Sigmoid colon (tissue), 7 donors: ENCODE data around the gene PHF21A. TPM values are rescaled to one million over a fixed set of nuclear protein-coding genes. Genes with fewer than 3 reads are reported as not detected.
A peak's percentile ranks its signal among the peaks of the same experiment; 100 is the strongest.

Experiments
- DNase-seq: peaks from one replicate; pipeline ENCODE4 v3.0.0-alpha.2; 2019
- H3K27ac ChIP-seq, 4 donors: fragments of 200-600 bp; sonication (generic); one replicate each; pipeline ENCODE4 v1.5.1; 2016 to 2019; ENCODE audit warnings: mild to moderate bottlenecking in 1 of 4
- H3K27me3 ChIP-seq, 3 donors: fragments of 200-600 bp; sonication (generic); one replicate each; pipeline ENCODE4 v1.5.1; 2019; ENCODE audit warnings: mild to moderate bottlenecking in 1 of 3
- H3K36me3 ChIP-seq, 4 donors: fragments of 200-600 bp; sonication (generic); one replicate each; pipeline ENCODE4 v1.5.1; 2016 to 2019
- H3K4me1 ChIP-seq, 4 donors: fragments of 200-600 bp; sonication (generic); one replicate each; pipeline ENCODE4 v1.5.1; 2017 to 2019
- H3K4me3 ChIP-seq, 4 donors: fragments of 200-600 bp; sonication (generic); one replicate each; pipeline ENCODE4 v1.5.1; 2017 to 2019; ENCODE audit warnings: mild to moderate bottlenecking in 2 of 4, moderate library complexity in 1 of 4
- H3K9me3 ChIP-seq, 4 donors: fragments of 200-600 bp in 3 of 4; sonication (generic) in 3 of 4; one replicate each; pipeline versions ENCODE4 v1.5.1 to v1.6.1; 2013 to 2019
- CTCF ChIP-seq, 4 experiments: fragments of 450-650 bp in 3 of 4; fragments of 200-600 bp in 1 of 4; IDR thresholded peaks; one replicate each; pipeline ENCODE4 v1.5.1; 2016 to 2019; ENCODE audit warnings: antibody characterized with exemption in 4 of 4, mild to moderate bottlenecking in 3 of 4, moderate library complexity in 2 of 4
- EP300 ChIP-seq, 4 donors: sonication (generic); formaldehyde crosslinking; IDR thresholded peaks; one replicate each; pipeline ENCODE4 v1.6.1; 2017; ENCODE audit warnings: antibody characterized with exemption in 4 of 4
- POLR2A ChIP-seq, 2 donors: fragments of 450-650 bp; IDR thresholded peaks; one replicate each; pipeline ENCODE4 v1.6.1; 2016; ENCODE audit warnings: antibody characterized with exemption in 2 of 2, mild to moderate bottlenecking in 2 of 2, moderate library complexity in 2 of 2
- POLR2AphosphoS5 ChIP-seq, 4 donors: sonication (generic); formaldehyde crosslinking; IDR thresholded peaks; one replicate each; pipeline ENCODE4 v1.6.1; 2017; ENCODE audit warnings: antibody characterized with exemption in 4 of 4
- WGBS, 2 donors: extraction: QIAGEN DNeasy Blood & Tissue Kit; methylation state at CpG; one replicate each; pipeline ENCODE4 v1.1.7; 2013; 5-methylcytosine and 5-hydroxymethylcytosine counted together
- intact Hi-C: fragments of 100-400 bp; cut with DNase I; formaldehyde crosslinking; loops from one replicate; pipeline ENCODE4 v1.15.1; 2023
- polyA plus RNA-seq, 3 donors: library from polyadenylated mRNA; stranded (reverse); fragments of 200-250 nt; gene quantifications; one replicate each; pipeline ENCODE4 v1.2.3, GENCODE V29; 2013
- total RNA-seq, 4 donors: library from RNA; depleted of rRNA; stranded (reverse); fragments of >200 nt; gene quantifications; one replicate each; pipeline ENCODE4 v1.1.0, GENCODE V29; 2016
- donor health status: healthy with polysubstance abuse.
- donor health status: Bipolar disorder and iron deficiency.
- donor health status: healthy.

PHF21A gene
- total and polyA plus RNA-seq, 7 donors: 5.3 to 58.6 (median 30.3) TPM

GRCh38 chr11:45885921-45886721, 235.1 kb downstream of the PHF21A start:
- TF ChIP-seq CTCF (IDR thresholded peaks at IDR 0.05) (no peak), EP300 (IDR thresholded peaks at IDR 0.05) (no peak), POLR2AphosphoS5 (IDR thresholded peaks at IDR 0.05) (no peak), POLR2A (IDR thresholded peaks at IDR 0.05) (no peak)
- intact Hi-C loops: no loop called here
- Histone ChIP-seq H3K4me3 (peak overlapping the region; percentile 4 to 59 (median 51)), H3K4me1 (peaks cover 0 to 18% (median 15%) of the 10 kb centered on the region in 4 donors), H3K27ac (no peak overlapping the region), H3K36me3 (peaks cover 0 to 11% (median 7%) of the 10 kb centered on the region in 4 donors), H3K27me3 (peaks cover 0 to 6% (median 3%) of the 10 kb centered on the region in 3 donors), H3K9me3 (no peaks in the 10 kb centered on the region)
- DNase-seq: no peak
- WGBS, 2 donors: 16 to 21% methylated on average over 43 of the region's 43 CpGs

GRCh38 chr11:45885274-45885920, 235.9 kb downstream of the PHF21A start, which contains the start of gene MAPK8IP1:
Gene MAPK8IP1, plus strand, starts transcription at chr11:45885651. Its CDS starts 170 bp downstream, at chr11:45885821.
- WGBS, 2 donors: 2 to 3% methylated on average over 73 of the region's 73 CpGs
- Histone ChIP-seq H3K4me1 (peaks cover 0 to 25% (median 22%) of the 10 kb centered on the region in 4 donors), H3K27ac (no peak within 1 kb of the TSS), H3K36me3 (peaks cover 0 to 19% (median 13%) of the 10 kb centered on the region in 4 donors), H3K27me3 (peaks cover 0 to 6% (median 3%) of the 10 kb centered on the region in 3 donors), H3K9me3 (no peaks in the 10 kb centered on the region), H3K4me3 (peak within 1 kb of the TSS; percentile 4 to 59 (median 51))
- intact Hi-C loops: no loop called here
- no peak for TF ChIP-seq POLR2A (IDR thresholded peaks at IDR 0.05)
- no peak for TF ChIP-seq EP300 (IDR thresholded peaks at IDR 0.05)
- no peak for TF ChIP-seq CTCF (IDR thresholded peaks at IDR 0.05)
- TF ChIP-seq POLR2AphosphoS5 (IDR thresholded peaks at IDR 0.05): no peak
- no peak for DNase-seq

GRCh38 chr11:45884596-45885185, 236.6 kb downstream of the PHF21A start:
- intact Hi-C loops: no loop called here

More at GRCh38 chr11:45884596-45885185, 236.6 kb downstream of the PHF21A start:
- WGBS, 2 donors: 88 to 90% methylated on average over 10 of the region's 10 CpGs
- H3K4me1 ChIP-seq: peaks cover 0 to 32% (median 29%) of the 10 kb centered on the region in 4 donors
- TF ChIP-seq POLR2AphosphoS5 (IDR thresholded peaks at IDR 0.05): peak in 1 of 4 donors; percentile 14
- no peak for TF ChIP-seq CTCF (IDR thresholded peaks at IDR 0.05)
- H3K4me3 ChIP-seq: no peak overlapping the region
- no peaks in the 10 kb centered on the region for H3K9me3 ChIP-seq
- DNase-seq: no peak
- H3K36me3 ChIP-seq: peaks cover 0 to 19% (median 13%) of the 10 kb centered on the region in 4 donors
- peaks cover 0 to 6% (median 3%) of the 10 kb centered on the region in 3 donors for H3K27me3 ChIP-seq
- H3K27ac ChIP-seq: no peak overlapping the region

Other genes starting within 250 kb of the PHF21A start
- 10 to 100 TPM in 2 of 4 donors, 1 to 10 TPM in 2; 4.9 to 15.5 (median 8.8) TPM for gene MAPK8IP1, start 235.8 kb downstream of the PHF21A start, total RNA-seq
- gene MAPK8IP1, start 235.8 kb downstream of the PHF21A start, polyA plus RNA-seq: 1 to 10 TPM; 1.2 to 4.2 (median 1.8) TPM
- gene FREY1, start 214.2 kb downstream of the PHF21A start, total RNA-seq: 1 to 10 TPM in 2 of 4 donors, not detected in 2; 2.2 to 3.5 TPM
- gene FREY1, start 214.2 kb downstream of the PHF21A start, polyA plus RNA-seq: under 1 TPM in 1 of 3 donors, not detected in 2; 0.64 TPM
- gene PEX16, start 203.6 kb downstream of the PHF21A start, total RNA-seq: 10 to 100 TPM; 13.8 to 28.2 (median 21.6) TPM
- gene PEX16, start 203.6 kb downstream of the PHF21A start, polyA plus RNA-seq: 10 to 100 TPM; 30.3 to 46.3 (median 37.8) TPM
- not detected for gene LARGE2, start 198.8 kb downstream of the PHF21A start, total RNA-seq
- gene LARGE2, start 198.8 kb downstream of the PHF21A start, polyA plus RNA-seq: 10 to 100 TPM in 1 of 3 donors, under 1 TPM in 1, not detected in 1; 0.46 to 13.6 TPM
- 1 to 10 TPM in 3 of 4 donors, under 1 TPM in 1; 0.66 to 7.2 (median 2.6) TPM for gene CREB3L1, start 156.2 kb upstream of the PHF21A start, total RNA-seq
- 10 to 100 TPM; 43.2 to 63.1 (median 44.7) TPM for gene CREB3L1, start 156.2 kb upstream of the PHF21A start, polyA plus RNA-seq
- 10 to 100 TPM; 22.5 to 76.7 (median 34.2) TPM for gene DGKZ, start 226.0 kb upstream of the PHF21A start, total RNA-seq
- 10 to 100 TPM; 16.6 to 71.9 (median 19.2) TPM for gene DGKZ, start 226.0 kb upstream of the PHF21A start, polyA plus RNA-seq